Spinal cord (tissue), 10 donors: ENCODE measurements around the gene APPBP2. TPM values are rescaled to one million over a fixed set of nuclear protein-coding genes. Genes with fewer than 3 reads are reported as not detected.

Source experiments
- DNase-seq, 6 donors: peaks; one replicate each; pipeline versions ENCODE4 v3.0.0 to v3.0.0-alpha.2; 2013 to 2015; ENCODE audit warnings: low spot score in 6 of 6, low read depth in 4 of 6
- H3K27ac ChIP-seq: one replicate; pipeline ENCODE4 v1.5.1; 2013; ENCODE audit warnings: low read depth, low read length, control low read depth
- H3K27me3 ChIP-seq: one replicate; pipeline ENCODE4 v1.6.1; 2013; ENCODE audit warnings: low read length; ENCODE audit not compliant: control insufficient read depth, insufficient read depth
- H3K36me3 ChIP-seq: one replicate; pipeline ENCODE4 v1.6.1; 2013; ENCODE audit warnings: low read length; ENCODE audit not compliant: control insufficient read depth, insufficient read depth
- H3K4me1 ChIP-seq: one replicate; pipeline ENCODE4 v1.6.1; 2013; ENCODE audit warnings: low read length; ENCODE audit not compliant: control insufficient read depth, insufficient read depth
- H3K4me3 ChIP-seq: one replicate; pipeline ENCODE4 v1.5.1; 2013; ENCODE audit warnings: low read depth, low read length, control low read depth
- H3K9me3 ChIP-seq: one replicate; pipeline ENCODE4 v1.6.1; 2013; ENCODE audit warnings: low read length; ENCODE audit not compliant: control insufficient read depth, insufficient read depth
- WGBS: methylation state at CpG from one replicate; pipeline ENCODE4 v1.1.5; 2013; ENCODE audit warnings: missing lambda C conversion rate; ENCODE audit not compliant: insufficient coverage; 5-methylcytosine and 5-hydroxymethylcytosine counted together
- polyA plus RNA-seq, 2 donors: library from polyadenylated mRNA; unstranded; fragments of 120-200 nt; gene quantifications; one replicate each; pipeline ENCODE4 v1.2.1, GENCODE V29; 2013; ENCODE audit not compliant: insufficient read length in 2 of 2
- total RNA-seq, 2 donors: library from RNA; depleted of rRNA in 1 of 2; stranded (reverse); fragments of 120-200 nt in 1 of 2; fragments of >200 nt in 1 of 2; gene quantifications; one replicate each; pipeline versions ENCODE4 v1.2.3 to v1.2.4, GENCODE V29; 2013 to 2014
- donor health status: healthy.

The APPBP2 gene
- total and polyA plus RNA-seq, 4 donors: 40.1 to 88.9 (median 53.5) TPM

DNA sequence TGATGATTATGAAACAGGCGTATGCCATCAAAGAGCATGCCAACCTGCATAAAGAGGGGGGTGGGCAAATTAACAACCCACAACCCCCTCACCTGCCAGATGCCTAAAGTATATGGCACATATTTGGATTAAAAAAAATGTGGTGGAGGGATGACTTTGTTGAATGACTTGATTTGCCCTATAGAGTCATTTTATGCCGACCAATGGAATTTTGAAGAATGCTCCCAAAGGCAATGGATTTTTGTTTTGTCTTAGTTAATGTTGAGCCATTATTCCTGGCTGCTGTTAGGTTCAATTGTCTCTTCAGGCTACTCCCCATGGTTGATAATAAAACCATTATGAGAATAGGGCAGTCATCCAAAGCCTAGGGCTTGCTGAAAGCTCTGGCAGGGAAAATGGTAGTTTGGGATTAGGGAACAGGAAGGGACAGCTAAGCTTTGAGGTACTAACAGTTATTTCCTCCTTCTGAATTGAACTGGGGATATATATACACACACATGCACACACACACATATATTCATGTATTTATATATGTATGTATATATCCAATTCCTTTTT lies 109.6 kb downstream of the APPBP2 start:
- no peaks in the 10 kb centered on the region for H3K36me3 ChIP-seq
- no peaks in the 10 kb centered on the region for H3K27me3 ChIP-seq
- peak in 3 of 6 donors; percentile 5 to 81 (median 31) for DNase-seq
- WGBS: 11% methylated on average over 1 of the region's 2 CpGs
- peaks cover 4% of the 10 kb centered on the region for H3K4me1 ChIP-seq
- H3K27ac ChIP-seq: no peak overlapping the region
- no peak overlapping the region for H3K4me3 ChIP-seq
- no peaks in the 10 kb centered on the region for H3K9me3 ChIP-seq

DNA sequence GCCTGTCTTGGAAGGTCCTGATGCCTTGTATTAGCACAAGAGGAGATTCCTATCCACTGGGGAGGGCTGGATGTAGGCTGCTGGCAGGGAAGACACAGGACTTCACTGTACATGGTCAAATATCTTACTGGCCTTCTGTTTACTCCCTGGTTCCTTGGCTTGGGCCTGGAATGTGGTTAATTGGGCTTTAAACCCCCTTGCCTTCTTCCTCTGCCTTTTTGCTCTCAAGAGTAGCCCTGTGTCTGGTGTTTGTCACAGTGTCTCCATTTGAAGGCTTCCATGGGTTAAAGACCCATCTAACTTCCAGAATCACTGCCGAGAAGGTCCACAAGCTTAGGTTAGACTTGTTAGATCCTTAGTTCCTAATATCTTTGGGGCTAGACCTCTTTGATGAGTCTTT lies 110.9 kb downstream of the APPBP2 start:
- Histone ChIP-seq H3K4me3 (no peak overlapping the region), H3K4me1 (no peaks in the 10 kb centered on the region), H3K27ac (no peak overlapping the region), H3K9me3 (no peaks in the 10 kb centered on the region), H3K36me3 (no peaks in the 10 kb centered on the region), H3K27me3 (no peaks in the 10 kb centered on the region)
- 100% methylated on average over 1 of the region's 1 CpG for WGBS
- DNase-seq: no peak

DNA sequence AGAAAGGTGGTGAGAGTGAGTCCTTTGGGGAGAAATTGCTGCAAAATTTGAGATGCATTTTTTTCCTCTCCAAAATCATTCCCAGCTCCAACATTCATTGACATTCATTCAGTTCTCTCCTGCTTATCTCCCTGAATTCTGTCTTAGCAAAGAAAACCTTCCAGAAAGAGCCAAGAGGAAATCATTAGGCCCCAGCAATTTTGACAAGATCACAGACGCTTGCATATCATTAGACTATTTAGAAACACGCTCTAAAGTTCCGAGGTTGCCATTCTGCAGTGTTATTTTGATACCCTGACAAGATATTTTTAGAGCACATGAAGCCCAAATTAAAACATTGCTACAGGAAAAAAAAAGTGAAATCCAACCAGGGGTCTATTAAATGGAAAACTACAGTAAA lies 113.3 kb downstream of the APPBP2 start:
- H3K36me3 ChIP-seq: no peaks in the 10 kb centered on the region
- H3K4me1 ChIP-seq: no peaks in the 10 kb centered on the region
- H3K4me3 ChIP-seq: no peak overlapping the region
- peak in 1 of 6 donors; percentile 33 for DNase-seq
- H3K27ac ChIP-seq: no peak overlapping the region
- no peaks in the 10 kb centered on the region for H3K27me3 ChIP-seq
- no peaks in the 10 kb centered on the region for H3K9me3 ChIP-seq
- WGBS: 83% methylated on average over 1 of the region's 3 CpGs

DNA sequence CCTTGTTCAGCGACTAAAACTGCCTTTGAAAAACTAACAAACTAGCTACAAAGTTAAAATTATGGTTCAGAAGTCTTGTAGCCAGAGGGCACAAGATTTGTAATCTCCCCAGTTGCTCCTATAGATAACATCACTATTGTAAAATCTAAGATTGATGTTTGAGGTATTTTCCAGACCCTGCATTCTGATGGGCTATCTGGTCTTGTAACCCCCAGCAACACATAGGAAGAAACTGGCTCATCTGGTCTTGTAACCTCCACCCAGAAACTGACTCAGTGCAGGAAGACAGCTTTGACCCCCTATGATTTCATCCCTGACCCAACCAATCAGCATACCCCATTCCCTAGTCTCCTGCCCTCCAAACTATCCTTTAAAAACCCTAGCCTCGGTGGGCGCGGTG lies 116.0 kb downstream of the APPBP2 start:
- DNase-seq: no peak
- 100% methylated on average over 3 of the region's 4 CpGs for WGBS
- H3K4me3 ChIP-seq: no peak overlapping the region
- no peaks in the 10 kb centered on the region for H3K27me3 ChIP-seq
- no peaks in the 10 kb centered on the region for H3K9me3 ChIP-seq
- no peak overlapping the region for H3K27ac ChIP-seq
- no peaks in the 10 kb centered on the region for H3K4me1 ChIP-seq
- H3K36me3 ChIP-seq: no peaks in the 10 kb centered on the region

DNA sequence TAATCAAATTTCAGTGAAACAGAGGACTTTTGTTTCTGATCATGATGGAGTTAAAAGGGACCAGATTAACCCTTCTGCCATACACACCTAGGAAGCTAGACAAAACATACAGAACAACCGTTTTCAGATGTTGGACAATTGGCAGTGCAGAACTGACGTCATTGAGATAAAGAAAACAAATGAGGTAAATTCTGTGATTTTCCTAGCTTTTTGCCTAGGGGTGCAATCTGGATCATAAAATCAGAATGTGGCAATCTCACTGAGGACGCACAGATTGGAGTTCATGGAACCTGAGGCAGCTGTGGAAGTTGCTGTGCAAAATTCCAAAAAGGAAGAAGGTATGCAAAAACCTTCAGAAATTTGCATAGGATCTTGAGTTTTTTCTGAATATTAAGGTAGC lies 119.2 kb downstream of the APPBP2 start:
- H3K9me3 ChIP-seq: no peaks in the 10 kb centered on the region
- DNase-seq: no peak
- no peaks in the 10 kb centered on the region for H3K36me3 ChIP-seq
- no peaks in the 10 kb centered on the region for H3K27me3 ChIP-seq
- H3K27ac ChIP-seq: no peak overlapping the region
- H3K4me1 ChIP-seq: no peaks in the 10 kb centered on the region
- H3K4me3 ChIP-seq: no peak overlapping the region
- WGBS: 81% methylated on average over 3 of the region's 3 CpGs

DNA sequence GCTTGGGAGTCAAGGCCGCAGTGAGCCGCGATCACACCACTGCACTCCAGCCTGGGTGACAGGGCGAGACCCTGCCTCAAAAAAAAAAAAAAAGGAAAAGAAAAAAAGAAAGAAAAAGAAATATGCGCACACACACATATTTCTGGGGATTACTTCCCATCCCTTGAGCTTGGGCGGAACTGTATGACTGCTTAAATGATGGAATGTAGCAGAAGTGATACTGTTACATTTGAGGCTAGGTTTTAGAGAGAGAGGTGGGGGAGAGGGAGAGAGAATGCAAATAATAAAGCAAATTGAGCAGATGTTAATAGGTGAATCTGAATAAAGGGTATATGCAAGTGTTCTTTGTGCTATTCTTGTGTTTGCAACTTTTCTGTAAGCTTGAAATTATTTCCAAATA lies 122.1 kb downstream of the APPBP2 start:
- H3K27me3 ChIP-seq: no peaks in the 10 kb centered on the region
- no peaks in the 10 kb centered on the region for H3K9me3 ChIP-seq
- H3K36me3 ChIP-seq: no peaks in the 10 kb centered on the region
- no peak overlapping the region for H3K27ac ChIP-seq
- H3K4me3 ChIP-seq: no peak overlapping the region
- no peaks in the 10 kb centered on the region for H3K4me1 ChIP-seq
- 90% methylated on average over 1 of the region's 6 CpGs for WGBS
- no peak for DNase-seq

DNA sequence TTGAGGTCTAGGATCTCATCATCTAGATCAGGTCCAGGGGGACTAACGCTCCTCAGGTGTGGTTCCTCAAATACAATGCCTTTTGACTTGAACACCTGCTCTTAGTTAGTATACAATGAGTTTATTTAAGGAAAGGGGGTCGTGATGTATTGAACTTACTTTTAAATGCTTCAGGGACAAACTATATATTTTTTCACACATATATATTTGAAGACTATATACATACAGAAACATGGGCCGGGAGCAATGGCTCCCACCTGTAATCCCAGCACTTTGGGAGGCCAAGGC lies 122.6 kb downstream of the APPBP2 start:
- DNase-seq: no peak
- H3K27ac ChIP-seq: no peak overlapping the region
- no peaks in the 10 kb centered on the region for H3K4me1 ChIP-seq
- 100% methylated on average over 1 of the region's 3 CpGs for WGBS
- H3K36me3 ChIP-seq: no peaks in the 10 kb centered on the region
- no peak overlapping the region for H3K4me3 ChIP-seq
- H3K9me3 ChIP-seq: no peaks in the 10 kb centered on the region
- H3K27me3 ChIP-seq: no peaks in the 10 kb centered on the region

DNA sequence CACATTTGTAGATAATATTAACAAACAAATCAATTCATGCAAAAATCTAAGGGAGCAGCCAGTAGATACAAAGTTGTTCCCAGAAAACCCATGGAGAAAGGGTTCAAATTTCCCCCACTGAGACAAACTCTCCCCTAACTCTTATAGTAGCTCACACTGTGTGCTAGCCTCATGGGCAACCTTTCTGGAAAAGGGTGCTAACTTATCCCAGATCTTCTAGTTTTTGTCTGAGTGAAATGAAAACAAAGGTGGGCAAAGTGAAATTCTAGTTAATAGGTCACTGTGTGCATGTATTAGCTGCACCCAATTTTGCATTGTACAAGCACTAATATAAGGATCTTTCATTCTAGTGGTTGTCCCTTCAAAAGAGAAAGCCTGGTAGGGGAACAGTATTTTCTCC lies 124.2 kb downstream of the APPBP2 start:
- H3K4me3 ChIP-seq: no peak overlapping the region
- H3K4me1 ChIP-seq: no peaks in the 10 kb centered on the region

DNA sequence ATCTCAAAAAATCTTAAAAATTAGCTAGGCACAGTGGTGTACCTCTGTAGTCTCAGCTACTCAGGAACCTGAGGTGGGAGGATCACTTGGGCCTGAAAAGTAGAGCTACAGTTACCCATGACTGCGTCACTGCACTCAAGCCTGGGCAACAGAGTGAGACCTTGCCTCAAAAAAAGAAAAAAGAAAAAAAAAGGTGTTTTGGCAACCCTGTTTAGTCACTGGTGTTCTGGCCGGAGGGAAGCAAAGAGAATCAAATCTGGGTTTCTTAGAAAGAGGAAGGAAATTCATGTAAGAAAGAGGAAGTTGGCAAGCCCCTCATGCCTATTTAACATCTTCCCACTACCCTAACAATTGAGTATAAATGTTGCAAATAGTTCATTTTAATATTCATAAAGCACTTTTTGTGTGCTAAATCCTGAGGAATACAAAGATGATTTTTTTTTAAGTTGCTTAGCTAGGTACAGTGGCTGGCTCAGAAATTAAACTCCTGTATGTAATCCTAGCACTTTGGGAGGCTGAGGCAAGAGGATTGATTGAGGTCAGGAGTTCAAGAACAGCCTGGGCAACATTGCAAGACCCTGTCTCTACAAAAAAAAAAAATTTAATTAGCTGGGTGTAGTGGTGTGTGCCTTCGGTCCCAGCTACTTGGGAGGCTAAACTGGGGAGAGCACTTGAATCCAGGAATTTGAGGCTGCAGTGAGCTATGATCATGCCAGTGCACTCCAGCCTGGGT lies 127.6 kb downstream of the APPBP2 start:
- Histone ChIP-seq H3K27ac (no peak overlapping the region), H3K9me3 (no peaks in the 10 kb centered on the region), H3K4me1 (no peaks in the 10 kb centered on the region), H3K27me3 (no peaks in the 10 kb centered on the region), H3K4me3 (no peak overlapping the region), H3K36me3 (no peaks in the 10 kb centered on the region)
- no peak for DNase-seq
- 92% methylated on average over 1 of the region's 3 CpGs for WGBS

More for the DNA sequence above, 124.2 kb downstream of the APPBP2 start:
- Histone ChIP-seq H3K27ac (no peak overlapping the region), H3K36me3 (no peaks in the 10 kb centered on the region), H3K9me3 (no peaks in the 10 kb centered on the region), H3K27me3 (no peaks in the 10 kb centered on the region)
- DNase-seq: no peak

DNA sequence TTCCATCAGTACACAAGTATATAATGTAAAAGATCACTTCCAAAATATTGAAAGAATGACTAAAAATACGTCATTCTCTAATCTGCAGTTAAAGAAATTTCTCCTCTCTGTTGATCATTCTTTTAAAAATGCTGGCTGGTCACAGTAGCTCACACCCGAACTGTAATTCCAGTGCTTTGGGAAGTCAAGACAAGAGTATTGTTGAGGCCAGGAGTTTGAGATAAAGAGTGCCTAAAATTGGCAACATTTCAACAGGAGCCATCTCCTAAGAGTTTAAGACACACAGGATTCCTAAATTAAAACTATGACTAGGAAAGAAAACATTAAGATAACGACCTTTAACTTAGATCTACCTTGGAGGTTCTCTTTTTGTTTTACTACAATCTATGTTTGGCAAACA lies 129.6 kb downstream of the APPBP2 start:
- H3K36me3 ChIP-seq: no peaks in the 10 kb centered on the region
- H3K9me3 ChIP-seq: no peaks in the 10 kb centered on the region
- H3K4me3 ChIP-seq: no peak overlapping the region
- no peaks in the 10 kb centered on the region for H3K4me1 ChIP-seq
- H3K27ac ChIP-seq: no peak overlapping the region
- no peaks in the 10 kb centered on the region for H3K27me3 ChIP-seq
- no CpG with 5 or more reads among the region's 3 CpGs for WGBS
- no peak for DNase-seq
